ENCODE results near the gene WDR27. TPM values are rescaled to one million over a fixed set of nuclear protein-coding genes. Genes with fewer than 3 reads are reported as not detected.
"Not testable (repeated sequence)": the region's sequence is repeated elsewhere in the genome, so short reads cannot be mapped to it uniquely, and the experiment has no call there.

Gene WDR27
- total and polyA plus RNA-seq, 2 donors from 2014 or later, result 12.3 to 45.0 TPM

- FAIRE-seq (peak; percentile 88), DNase-seq (no peak)
- Histone ChIP-seq H3K4me1 (ENCODE audit: control insufficient read depth in 2 of 3, insufficient read depth in 2 of 3, low read depth in 1 of 3, low read length in 3 of 3) (peaks cover 0 to 3% (median 0%) of the 10 kb centered on the region in 3 donors), H3K27me3 (ENCODE audit: control insufficient read depth, insufficient read depth, low read length) (no peaks in the 10 kb centered on the region), H3K4me3 (ENCODE audit: low read length in 3 of 3) (no peak overlapping the region), H3K9ac (ENCODE audit: low read length in 3 of 3) (no peak overlapping the region), H3K9me3 (ENCODE audit: control insufficient read depth in 2 of 3, insufficient read depth in 1 of 3, low read length in 3 of 3) (no peaks in the 10 kb centered on the region), H3K36me3 (ENCODE audit: control insufficient read depth in 2 of 3, insufficient read depth in 3 of 3, low read length in 3 of 3) (no peaks in the 10 kb centered on the region), H3K27ac (ENCODE audit: low read depth in 2 of 2, low read length in 2 of 2) (no peak overlapping the region)
- intact Hi-C loops (cut with DNase I), result no loop called here
- TF ChIP-seq CTCF (IDR thresholded peaks at IDR 0.05; ENCODE audit: borderline replicate concordance, extremely low read depth, insufficient read depth), result no peak
These were observed 262.1 kb downstream of the WDR27 start for GRCh38 chr6:169439710-169440109.

- H3K27me3 ChIP-seq (ENCODE audit: control insufficient read depth, insufficient read depth, low read length); H3K9ac ChIP-seq (ENCODE audit: low read length in 3 of 3); intact Hi-C loops (cut with DNase I); DNase-seq; H3K4me1 ChIP-seq (ENCODE audit: control insufficient read depth in 2 of 3, insufficient read depth in 2 of 3, low read depth in 1 of 3, low read length in 3 of 3); FAIRE-seq; H3K4me3 ChIP-seq (ENCODE audit: low read length in 3 of 3); H3K27ac ChIP-seq (ENCODE audit: low read depth in 2 of 2, low read length in 2 of 2); H3K36me3 ChIP-seq (ENCODE audit: control insufficient read depth in 2 of 3, insufficient read depth in 3 of 3, low read length in 3 of 3): not testable (repeated sequence)
- H3K9me3 ChIP-seq (ENCODE audit: control insufficient read depth in 2 of 3, insufficient read depth in 1 of 3, low read length in 3 of 3), result peaks cover 0 to 27% (median 3%) of the 10 kb centered on the region in 3 donors
These were observed 267.3 kb downstream of the WDR27 start for GRCh38 chr6:169434554-169434953.

- H3K9ac ChIP-seq (ENCODE audit: low read length in 3 of 3), result no peak overlapping the region
- no peaks in the 10 kb centered on the region for H3K36me3 ChIP-seq (ENCODE audit: control insufficient read depth in 2 of 3, insufficient read depth in 3 of 3, low read length in 3 of 3)
- peaks cover 0 to 27% (median 3%) of the 10 kb centered on the region in 3 donors for H3K9me3 ChIP-seq (ENCODE audit: control insufficient read depth in 2 of 3, insufficient read depth in 1 of 3, low read length in 3 of 3)
- H3K27me3 ChIP-seq (ENCODE audit: control insufficient read depth, insufficient read depth, low read length), result no peaks in the 10 kb centered on the region
- no peak for TF ChIP-seq CTCF (IDR thresholded peaks at IDR 0.05; ENCODE audit: borderline replicate concordance, extremely low read depth, insufficient read depth)
- FAIRE-seq (no peak), DNase-seq (no peak)
- no peak overlapping the region for H3K4me3 ChIP-seq (ENCODE audit: low read length in 3 of 3)
- no peak overlapping the region for H3K27ac ChIP-seq (ENCODE audit: low read depth in 2 of 2, low read length in 2 of 2)
- intact Hi-C loops (cut with DNase I), result no loop called here
- H3K4me1 ChIP-seq (ENCODE audit: control insufficient read depth in 2 of 3, insufficient read depth in 2 of 3, low read depth in 1 of 3, low read length in 3 of 3), result no peaks in the 10 kb centered on the region
These were observed 272.8 kb downstream of the WDR27 start for GRCh38 chr6:169429001-169429400.

- FAIRE-seq (no peak), DNase-seq (peak in 4 of 5 donors; percentile 63 to 78 (median 70))
- Histone ChIP-seq H3K9ac (ENCODE audit: low read length in 3 of 3) (no peak overlapping the region), H3K27ac (ENCODE audit: low read depth in 2 of 2, low read length in 2 of 2) (no peak overlapping the region), H3K4me3 (ENCODE audit: low read length in 3 of 3) (no peak overlapping the region), H3K4me1 (ENCODE audit: control insufficient read depth in 2 of 3, insufficient read depth in 2 of 3, low read depth in 1 of 3, low read length in 3 of 3) (no peaks in the 10 kb centered on the region), H3K27me3 (ENCODE audit: control insufficient read depth, insufficient read depth, low read length) (no peaks in the 10 kb centered on the region), H3K9me3 (ENCODE audit: control insufficient read depth in 2 of 3, insufficient read depth in 1 of 3, low read length in 3 of 3) (peaks cover 0 to 27% (median 3%) of the 10 kb centered on the region in 3 donors), H3K36me3 (ENCODE audit: control insufficient read depth in 2 of 3, insufficient read depth in 3 of 3, low read length in 3 of 3) (no peaks in the 10 kb centered on the region)
- intact Hi-C loops (cut with DNase I), result no loop called here
- TF ChIP-seq CTCF (IDR thresholded peaks at IDR 0.05; ENCODE audit: borderline replicate concordance, extremely low read depth, insufficient read depth), result no peak
These were observed 273.3 kb downstream of the WDR27 start for GRCh38 chr6:169428532-169428931.

Measured in kidney (tissue), 14 donors.